Stomach (tissue), 9 donors: ENCODE data around the gene PPP1R14B. TPM values are rescaled to one million over a fixed set of nuclear protein-coding genes. Genes with fewer than 3 reads are reported as not detected.

Experiments
- DNase-seq, 2 donors: peaks; one replicate each; pipeline versions ENCODE4 v3.0.0 to v3.0.0-alpha.2; 2013 to 2019
- H3K27ac ChIP-seq, 5 donors: fragments of 200-600 bp in 4 of 5; sonication (generic) in 4 of 5; one replicate each; pipeline ENCODE4 v1.5.1; 2013 to 2019; ENCODE audit warnings: mild to moderate bottlenecking in 1 of 5, moderate library complexity in 1 of 5
- H3K27me3 ChIP-seq, 3 donors: fragments of 200-600 bp; sonication (generic); one replicate each; pipeline ENCODE4 v1.5.1; 2017 to 2019; ENCODE audit warnings: mixed run types in 1 of 3
- H3K36me3 ChIP-seq, 4 donors: fragments of 200-600 bp; sonication (generic); 1 replicate in 3 of 4; 2 replicates in 1 of 4; pipeline ENCODE4 v1.5.1; 2016 to 2019
- H3K4me1 ChIP-seq, 4 donors: fragments of 200-600 bp; sonication (generic); one replicate each; pipeline ENCODE4 v1.5.1; 2016 to 2019
- H3K4me3 ChIP-seq, 4 donors: fragments of 200-600 bp; sonication (generic) in 3 of 4; one replicate each; pipeline ENCODE4 v1.5.1; 2016 to 2019; ENCODE audit warnings: mild to moderate bottlenecking in 1 of 4
- H3K9me3 ChIP-seq, 4 donors: fragments of 200-600 bp; sonication (generic); one replicate each; pipeline ENCODE4 v1.5.1; 2016 to 2019
- CTCF ChIP-seq, 7 experiments: fragments of 450-650 bp in 4 of 7; fragments of 200-600 bp in 3 of 7; sonication (generic) in 3 of 7; IDR thresholded peaks; one replicate each; pipeline ENCODE4 v1.5.1; 2016 to 2019; ENCODE audit warnings: antibody characterized with exemption in 7 of 7, control low read depth in 2 of 7, mild to moderate bottlenecking in 1 of 7
- EP300 ChIP-seq: sonication (generic); formaldehyde crosslinking; IDR thresholded peaks from one replicate; pipeline ENCODE4 v1.6.1; 2017; ENCODE audit warnings: antibody characterized with exemption
- POLR2A ChIP-seq, 4 donors: fragments of 450-650 bp; IDR thresholded peaks; one replicate each; pipeline ENCODE4 v1.6.1; 2016; ENCODE audit warnings: antibody characterized with exemption in 4 of 4, control low read depth in 2 of 4, mild to moderate bottlenecking in 1 of 4, moderate library complexity in 1 of 4
- POLR2AphosphoS5 ChIP-seq, 3 donors: sonication (generic); formaldehyde crosslinking; IDR thresholded peaks; one replicate each; pipeline ENCODE4 v1.6.1; 2016; ENCODE audit warnings: antibody characterized with exemption in 3 of 3
- WGBS, 5 donors: extraction: QIAGEN DNeasy Blood & Tissue Kit in 3 of 5; methylation state at CpG; one replicate each; pipeline versions ENCODE4 v1.1.5 to v1.1.7; 2013 to 2018; 5-methylcytosine and 5-hydroxymethylcytosine counted together
- intact Hi-C: fragments of 100-400 bp; cut with DNase I; formaldehyde crosslinking; loops from one replicate; pipeline ENCODE4 v1.15.1; 2023; ENCODE audit warnings: low total_unique reads
- polyA plus RNA-seq, 3 donors: library from polyadenylated mRNA; stranded (reverse); fragments of 200-250 nt; gene quantifications; one replicate each; pipeline ENCODE4 v1.2.3, GENCODE V29; 2013
- total RNA-seq, 5 donors: library from RNA; depleted of rRNA; stranded (reverse); fragments of >200 nt; gene quantifications; one replicate each; pipeline versions ENCODE4 v1.1.0 to v1.2.3, GENCODE V29; 2014 to 2016
- donor health status: healthy with polysubstance abuse.
- donor health status: Bipolar disorder and iron deficiency.
- donor health status: healthy.

The PPP1R14B gene
- total and polyA plus RNA-seq, 8 donors = 39.3 to 234 (median 77.6) TPM

DNA sequence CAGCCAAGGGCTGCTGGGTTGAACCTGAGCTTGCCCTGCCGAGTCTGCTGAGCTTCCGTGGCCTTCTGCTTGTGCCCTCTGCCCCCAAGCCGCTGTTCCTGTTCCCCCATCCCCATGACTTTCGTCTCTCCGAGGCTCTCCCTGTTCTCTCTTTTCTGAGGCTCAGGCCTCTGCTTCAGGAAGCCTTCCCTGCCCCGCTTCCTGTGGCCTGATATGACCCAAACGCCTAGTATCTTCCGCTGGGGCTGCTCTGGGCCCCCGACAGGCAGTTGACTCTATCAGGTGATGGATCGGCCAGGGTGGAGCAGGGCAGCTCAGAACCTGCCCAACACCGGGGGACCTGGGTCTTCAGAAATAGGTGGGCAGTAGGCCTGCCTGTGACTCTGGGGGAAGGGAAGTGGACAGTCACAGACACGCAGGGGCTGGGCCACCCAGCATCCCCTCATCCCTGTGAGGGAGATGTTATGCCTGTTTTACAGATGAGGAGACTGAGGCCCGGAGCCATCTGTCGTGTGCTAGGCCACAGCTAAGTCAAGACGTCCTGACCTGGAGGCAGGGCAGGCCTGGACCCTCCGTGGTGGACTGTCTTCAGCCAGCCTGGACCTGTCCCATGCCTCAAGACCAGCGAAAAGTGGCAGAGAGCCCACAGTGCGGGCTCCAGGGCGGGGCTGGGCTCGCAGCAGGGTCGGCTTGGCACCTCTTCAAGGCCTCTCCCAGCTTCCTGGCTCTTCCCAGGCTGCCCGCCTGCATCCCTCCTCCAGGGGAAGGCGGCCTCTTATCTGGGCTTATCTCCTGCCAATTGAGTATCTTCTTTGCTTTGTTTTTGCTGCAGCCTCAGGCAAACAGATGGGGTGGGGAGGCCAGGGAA is 21.5 kb upstream of the PPP1R14B start:
- no peak for TF ChIP-seq EP300
- no peak for TF ChIP-seq CTCF (IDR thresholded peaks at IDR 0.05)
- TF ChIP-seq POLR2A (IDR thresholded peaks at IDR 0.05) = no peak
- TF ChIP-seq POLR2AphosphoS5 (IDR thresholded peaks at IDR 0.05) = peak in 1 of 3 donors; percentile 28
- Histone ChIP-seq H3K4me1 (peaks cover 27 to 44% (median 42%) of the 10 kb centered on the region in 4 donors), H3K9me3 (no peaks in the 10 kb centered on the region), H3K36me3 (peaks cover 22 to 42% (median 40%) of the 10 kb centered on the region in 4 donors), H3K27me3 (no peaks in the 10 kb centered on the region), H3K4me3 (peak overlapping the region; percentile 63 to 81 (median 70)), H3K27ac (peak overlapping the region; percentile 92 to 99 (median 95))
- intact Hi-C loops = no loop called here
- WGBS, 5 donors = 30 to 51% (median 40%) methylated on average over 18 to 23 of the region's 23 CpGs
- peak; percentile 69 to 77 for DNase-seq

GRCh38 chr11:64267207-64267945 is 20.6 kb upstream of the PPP1R14B start:
- peak overlapping the region; percentile 92 to 99 (median 95) for H3K27ac ChIP-seq
- H3K9me3 ChIP-seq = no peaks in the 10 kb centered on the region
- H3K36me3 ChIP-seq = peaks cover 31 to 51% (median 48%) of the 10 kb centered on the region in 4 donors
- H3K4me1 ChIP-seq = peaks cover 25 to 38% (median 34%) of the 10 kb centered on the region in 4 donors
- no peak for DNase-seq
- TF ChIP-seq EP300 = no peak
- TF ChIP-seq POLR2AphosphoS5 (IDR thresholded peaks at IDR 0.05) = no peak
- WGBS, 5 donors = 56 to 81% (median 66%) methylated on average over 19 to 27 of the region's 27 CpGs
- H3K4me3 ChIP-seq = peak overlapping the region in 1 of 4 donors; percentile 72
- no peaks in the 10 kb centered on the region for H3K27me3 ChIP-seq
- intact Hi-C loops = no loop called here

- no peaks in the 10 kb centered on the region for H3K9me3 ChIP-seq
- peaks cover 15 to 29% (median 24%) of the 10 kb centered on the region in 4 donors for H3K4me1 ChIP-seq
- peaks cover 41 to 61% (median 59%) of the 10 kb centered on the region in 4 donors for H3K36me3 ChIP-seq
- H3K27me3 ChIP-seq = no peaks in the 10 kb centered on the region
- DNase-seq = no peak
- peak overlapping the region in 1 of 5 donors; percentile 96 for H3K27ac ChIP-seq
- TF ChIP-seq CTCF (IDR thresholded peaks at IDR 0.05) = no peak
- no peak for TF ChIP-seq EP300
- TF ChIP-seq POLR2A (IDR thresholded peaks at IDR 0.05) = no peak
- TF ChIP-seq POLR2AphosphoS5 (IDR thresholded peaks at IDR 0.05) = no peak
- intact Hi-C loops = no loop called here
- H3K4me3 ChIP-seq = no peak overlapping the region
- WGBS, 5 donors = 83 to 91% (median 89%) methylated on average over 15 of the region's 15 CpGs
These were observed 19.6 kb upstream of the PPP1R14B start for GRCh38 chr11:64266339-64266738.

GRCh38 chr11:64265176-64266160 is 18.7 kb upstream of the PPP1R14B start:
- Histone ChIP-seq H3K4me3 (no peak overlapping the region), H3K9me3 (no peaks in the 10 kb centered on the region), H3K4me1 (peaks cover 15 to 29% (median 24%) of the 10 kb centered on the region in 4 donors), H3K36me3 (peaks cover 43 to 66% (median 65%) of the 10 kb centered on the region in 4 donors), H3K27ac (no peak overlapping the region), H3K27me3 (no peaks in the 10 kb centered on the region)
- WGBS, 5 donors = 91 to 94% (median 93%) methylated on average over 25 to 35 of the region's 35 CpGs
- DNase-seq = no peak
- intact Hi-C loops = no loop called here
- TF ChIP-seq EP300 (no peak), POLR2A (IDR thresholded peaks at IDR 0.05) (no peak), CTCF (IDR thresholded peaks at IDR 0.05) (no peak), POLR2AphosphoS5 (IDR thresholded peaks at IDR 0.05) (no peak)
